NCI-H446 treated with DMSO at 0.1 percent for 48 hours (cell line): ENCODE results near the gene SLC35B2.

Experiments
- DNase-seq: peaks from one replicate; lab custom pipeline; 2025; lab: John Stamatoyannopoulos, UW

Gene SLC35B2

DNA sequence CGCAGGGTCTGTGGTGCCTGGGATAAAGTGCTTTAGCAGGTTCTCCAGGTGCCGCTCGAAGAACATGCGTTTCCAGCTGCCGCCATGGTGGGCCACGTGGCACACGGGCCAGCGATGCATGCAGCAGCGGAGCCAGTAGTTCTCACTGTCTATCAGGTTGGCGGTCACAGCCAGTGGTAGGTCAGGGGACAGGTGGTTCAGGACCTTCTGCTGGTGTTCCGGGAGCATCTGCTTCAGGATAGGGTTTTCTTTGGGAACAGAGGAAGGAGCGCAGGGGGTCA lies 28.9 kb upstream of the SLC35B2 start:
- DNase-seq, result no peak

DNA sequence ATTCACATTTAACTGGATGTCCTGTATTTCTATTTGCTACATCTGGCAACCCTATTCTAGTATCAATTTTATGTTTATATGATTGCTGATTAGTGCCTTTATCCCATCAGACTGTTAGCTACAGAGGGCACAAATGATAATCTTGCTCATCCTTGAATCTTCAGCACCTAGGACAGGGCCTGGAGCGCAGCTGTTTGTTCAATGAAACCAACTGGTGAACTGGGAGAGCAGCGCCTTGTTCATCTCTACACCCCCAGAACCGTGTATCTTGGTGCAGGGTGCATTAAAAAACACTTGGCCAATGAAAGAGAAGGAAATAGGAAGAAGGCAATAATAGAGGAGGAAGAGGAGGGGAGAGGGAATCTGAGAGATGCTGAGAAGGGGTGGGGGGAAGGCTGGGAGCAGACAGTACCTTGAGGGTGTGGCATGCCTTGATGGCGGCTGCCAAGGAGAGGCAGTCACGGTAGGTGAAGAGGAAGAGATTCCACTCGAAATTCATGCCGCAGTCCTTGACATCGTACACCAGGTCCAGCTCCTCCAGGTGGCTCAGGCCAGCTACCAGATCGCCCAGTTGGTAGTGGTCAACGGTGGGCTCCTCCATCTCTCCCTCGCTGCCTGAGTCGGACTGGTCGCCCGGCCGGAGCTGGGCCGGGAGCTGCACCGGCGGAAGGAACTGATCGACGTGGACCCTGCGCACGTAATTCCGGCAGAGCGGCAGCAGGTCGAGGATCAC lies 28.4 kb upstream of the SLC35B2 start:
- no peak for DNase-seq

DNA sequence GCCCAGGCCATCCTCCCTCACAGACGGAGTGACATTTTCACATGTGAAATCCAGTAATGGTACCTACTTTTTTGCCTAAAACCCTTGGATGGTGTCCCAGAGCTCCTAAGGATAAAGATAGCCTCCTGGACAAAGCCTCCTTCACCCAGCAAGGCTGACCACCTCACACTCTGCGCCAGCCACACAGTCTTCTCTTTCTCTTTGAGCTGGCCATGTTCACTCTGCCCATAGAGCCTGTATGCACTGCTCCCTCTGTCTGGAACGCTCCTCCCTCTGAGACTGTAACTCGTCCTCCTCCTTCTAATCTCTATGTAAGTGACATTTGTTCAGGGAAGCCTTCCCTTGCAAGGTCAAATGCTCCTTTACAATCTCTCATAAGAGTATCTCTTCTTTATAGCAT lies 27.5 kb upstream of the SLC35B2 start:
- DNase-seq, result no peak

DNA sequence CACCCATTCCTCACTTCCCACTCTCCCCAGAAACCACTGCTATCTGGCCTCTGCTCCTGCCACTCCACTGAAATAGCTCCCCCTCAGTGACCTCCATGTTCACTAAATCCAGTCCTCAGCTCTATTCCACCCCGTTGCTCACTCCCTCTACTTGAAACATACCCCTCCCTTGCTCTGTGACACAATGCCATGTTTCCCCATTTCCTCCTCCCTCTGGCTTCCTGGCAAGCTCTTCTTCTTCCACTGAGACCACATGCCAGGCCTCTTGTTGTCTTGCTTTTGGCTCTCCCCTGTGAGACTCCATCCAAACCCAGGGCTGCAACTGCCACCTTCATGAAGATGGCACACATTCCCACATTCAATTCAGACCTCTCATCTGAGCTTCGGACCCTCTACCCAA lies 26.8 kb upstream of the SLC35B2 start:
- peak; percentile 38 for DNase-seq

DNA sequence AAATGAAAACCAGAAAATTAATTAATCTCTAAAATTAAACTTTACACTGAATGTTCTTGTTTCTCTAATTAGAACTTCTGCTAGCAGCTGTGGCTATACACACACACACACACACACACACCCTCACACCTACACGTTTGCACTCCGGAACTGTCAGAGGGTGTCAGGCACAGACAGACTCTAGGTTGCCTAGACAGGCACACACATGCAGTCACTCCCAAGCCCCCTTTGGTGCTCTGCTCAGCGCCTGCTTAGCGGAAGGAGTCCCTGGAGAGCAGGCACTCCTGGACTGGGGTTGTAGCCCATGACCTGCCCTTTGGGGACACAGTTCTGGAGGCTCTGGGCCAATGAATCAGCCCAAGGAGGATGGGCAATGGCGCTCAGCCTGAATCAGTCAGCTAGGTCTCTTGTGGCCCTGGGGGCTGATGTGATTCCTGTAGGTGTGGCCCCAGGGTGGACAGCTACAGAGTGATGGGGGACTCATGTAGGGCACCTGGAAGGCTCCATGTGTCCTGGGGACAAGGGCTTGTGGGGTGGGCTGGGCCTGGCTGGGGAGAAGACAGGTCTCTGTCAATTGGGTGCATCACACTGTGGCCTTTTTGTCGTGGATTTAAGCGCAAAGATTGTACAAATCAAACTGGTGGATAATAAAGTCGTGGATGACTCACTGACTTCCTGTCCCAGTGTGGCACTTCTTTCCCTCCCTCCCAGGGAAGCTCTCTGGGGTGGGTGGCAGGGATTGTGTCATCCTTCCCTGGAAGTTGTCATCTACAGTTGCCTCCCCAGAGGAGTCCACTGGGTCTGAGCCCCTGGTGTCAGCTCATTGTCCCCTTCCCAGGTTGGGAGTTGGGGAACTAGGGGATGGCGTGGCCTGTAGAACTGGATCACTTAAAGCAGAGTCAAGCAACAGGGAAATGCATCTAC lies 21.7 kb upstream of the SLC35B2 start:
- DNase-seq, result no peak

DNA sequence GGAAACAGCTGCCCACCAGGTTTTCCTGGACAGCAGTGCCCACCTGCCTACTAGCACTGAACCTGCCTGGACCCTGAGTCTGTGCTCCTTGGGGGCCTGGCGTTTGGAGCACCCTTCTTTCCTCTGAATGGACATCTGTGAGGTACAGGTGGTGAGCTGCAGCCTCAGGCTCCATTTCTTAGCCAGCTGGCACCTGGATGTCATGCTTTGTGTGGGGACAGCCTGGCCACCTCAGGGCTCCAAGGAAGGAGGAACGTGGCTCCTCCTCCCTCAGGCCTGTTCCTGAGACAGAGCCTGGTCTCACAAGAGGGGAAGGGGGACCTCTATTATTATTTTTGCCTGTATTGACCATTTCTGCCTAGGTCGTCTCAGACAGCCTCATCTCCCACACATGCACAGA lies 21.0 kb upstream of the SLC35B2 start:
- DNase-seq, result no peak

DNA sequence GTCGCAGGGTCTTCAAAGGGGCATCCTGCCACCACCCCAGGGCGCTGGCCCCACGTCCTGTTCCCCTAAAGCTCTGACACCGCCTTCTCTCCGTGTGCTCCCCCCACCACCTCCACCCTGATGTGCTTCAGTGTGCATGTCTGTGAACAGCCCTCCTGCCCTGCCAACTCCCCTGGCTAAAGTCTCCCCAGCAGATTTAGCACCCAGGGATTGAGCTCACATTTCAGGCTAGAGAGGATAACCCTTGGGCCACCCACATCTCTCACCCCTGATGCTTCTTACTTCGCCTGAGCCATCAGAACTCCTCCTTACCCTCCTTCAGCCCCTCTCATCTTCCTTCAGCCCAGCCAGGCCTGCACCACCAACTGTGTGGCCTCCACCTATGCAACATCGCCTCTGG lies 20.4 kb upstream of the SLC35B2 start:
- DNase-seq, result no peak

DNA sequence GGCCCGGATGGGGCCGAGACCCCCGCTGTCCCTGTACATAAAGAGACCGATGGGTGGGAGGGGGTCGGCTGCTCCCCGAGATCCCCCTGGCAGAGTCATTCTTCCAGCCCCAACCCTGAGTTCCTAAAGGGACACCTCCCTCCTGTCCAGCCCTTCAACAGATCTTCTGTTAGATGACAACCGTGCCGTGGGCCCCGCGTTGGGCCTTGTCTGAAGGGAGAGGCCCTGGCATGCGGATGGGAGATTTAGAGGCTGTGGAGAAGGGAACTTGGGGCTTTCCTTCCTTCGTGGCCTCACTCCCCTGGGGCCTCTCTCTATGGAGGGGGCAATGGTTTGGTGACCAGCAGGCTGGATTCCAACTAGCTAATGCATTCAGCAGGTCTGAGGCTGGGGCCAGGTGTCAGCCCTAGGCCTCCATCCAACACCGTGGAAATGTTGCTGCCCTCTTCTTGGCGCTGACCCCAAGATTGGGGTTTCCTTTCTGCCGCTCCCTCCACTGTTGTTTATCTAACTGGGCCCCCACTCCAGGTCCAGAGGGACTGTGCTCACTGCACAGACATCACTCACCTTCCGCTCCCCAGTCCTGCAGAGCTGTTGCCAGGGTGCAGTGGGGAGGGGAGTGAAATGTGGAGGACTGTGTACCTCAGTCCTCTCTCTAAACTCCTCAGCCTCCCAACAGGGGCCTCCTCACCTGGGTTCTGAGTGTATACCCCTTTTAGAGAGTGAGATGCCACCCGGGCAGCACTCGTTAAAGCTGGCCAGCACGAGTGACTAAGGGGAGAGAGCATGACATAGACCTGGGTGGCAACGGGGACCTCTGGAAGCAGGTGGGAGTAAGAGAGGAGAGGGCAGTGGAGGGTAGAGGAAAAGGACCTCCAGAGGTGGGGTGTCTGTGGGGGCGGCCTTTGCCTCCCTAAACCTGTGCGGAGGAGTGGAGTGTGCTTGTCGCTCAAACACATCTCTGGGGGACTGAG lies 19.6 kb upstream of the SLC35B2 start:
- DNase-seq, result no peak

DNA sequence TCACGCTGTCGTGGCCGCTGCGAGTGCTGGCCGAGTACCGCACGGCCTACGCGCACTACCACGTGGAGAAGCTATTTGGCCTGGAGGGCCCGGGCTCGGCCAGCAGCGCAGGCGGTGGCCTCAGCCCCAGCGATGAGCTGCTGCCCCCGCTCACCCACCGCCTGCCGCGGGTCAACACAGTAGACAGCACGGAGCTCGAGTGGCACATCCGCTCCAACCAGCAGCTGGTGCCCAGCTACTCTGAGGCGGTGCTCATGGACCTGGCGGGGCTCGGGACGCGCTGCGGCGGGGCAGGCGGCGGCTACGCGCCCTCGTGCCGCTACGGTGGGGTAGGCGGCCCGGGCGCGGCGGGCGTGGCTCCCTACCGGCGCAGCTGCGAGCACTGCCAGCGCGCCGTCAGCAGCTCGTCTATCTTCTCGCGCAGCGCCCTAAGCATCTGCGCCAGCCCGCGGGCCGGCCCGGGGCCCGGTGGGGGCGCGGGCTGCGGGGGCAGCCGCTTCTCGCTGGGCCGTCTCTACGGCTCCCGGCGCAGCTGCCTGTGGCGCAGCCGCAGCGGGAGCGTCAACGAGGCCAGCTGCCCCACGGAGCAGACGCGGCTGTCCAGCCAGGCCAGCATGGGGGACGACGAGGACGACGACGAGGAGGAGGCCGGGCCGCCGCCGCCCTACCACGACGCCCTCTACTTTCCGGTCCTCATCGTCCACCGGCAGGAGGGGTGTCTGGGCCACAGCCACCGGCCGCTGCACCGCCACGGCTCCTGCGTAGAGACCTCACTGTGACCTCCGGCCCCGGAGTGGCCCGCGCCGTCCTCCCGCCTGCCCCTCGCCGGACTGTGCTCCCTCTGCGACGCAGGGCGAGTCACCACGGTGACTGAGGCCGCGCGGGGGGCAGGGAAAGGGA lies 18.7 kb upstream of the SLC35B2 start:
- DNase-seq, result no peak

DNA sequence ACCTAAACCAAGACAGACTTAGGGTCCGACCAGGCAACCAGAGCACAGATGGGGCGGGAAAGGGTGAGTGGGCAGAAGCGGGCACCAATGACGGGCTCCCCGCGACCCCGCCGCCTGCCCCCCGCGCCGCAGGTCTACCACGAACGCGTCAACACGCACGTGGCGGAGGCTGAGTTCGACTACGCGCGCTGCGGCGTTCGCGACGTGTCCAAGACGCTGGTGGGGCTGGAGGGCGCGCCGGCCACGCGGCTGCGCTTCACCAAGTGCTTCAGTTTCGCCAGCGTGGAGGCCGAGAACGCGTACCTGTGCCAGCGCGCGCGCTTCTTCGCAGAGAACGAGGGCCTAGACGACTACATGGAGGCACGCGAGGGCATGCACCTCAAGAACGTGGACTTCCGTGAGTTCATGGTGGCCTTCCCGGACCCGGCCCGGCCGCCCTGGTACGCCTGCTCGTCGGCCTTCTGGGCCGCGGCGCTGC lies 18.0 kb upstream of the SLC35B2 start:
- DNase-seq, result no peak

DNA sequence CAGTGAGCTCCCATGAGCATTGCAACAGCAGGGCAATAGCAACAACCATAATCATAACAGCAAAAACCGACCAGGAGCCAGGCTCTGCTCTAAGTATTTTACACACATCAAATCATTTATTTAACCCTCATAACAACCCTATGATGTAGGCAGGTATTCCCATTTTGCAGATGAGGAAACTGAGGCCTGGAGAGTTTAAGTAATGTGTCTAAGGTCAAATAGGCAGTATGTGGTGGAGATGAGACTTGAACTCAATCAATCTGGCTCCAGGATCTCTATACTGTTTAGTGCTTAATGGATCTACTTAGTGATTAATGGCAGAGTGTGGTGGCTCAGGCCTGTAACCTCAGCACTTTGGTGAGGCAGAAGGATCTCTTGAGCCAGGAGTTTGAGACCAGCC lies 16.3 kb upstream of the SLC35B2 start:
- no peak for DNase-seq

DNA sequence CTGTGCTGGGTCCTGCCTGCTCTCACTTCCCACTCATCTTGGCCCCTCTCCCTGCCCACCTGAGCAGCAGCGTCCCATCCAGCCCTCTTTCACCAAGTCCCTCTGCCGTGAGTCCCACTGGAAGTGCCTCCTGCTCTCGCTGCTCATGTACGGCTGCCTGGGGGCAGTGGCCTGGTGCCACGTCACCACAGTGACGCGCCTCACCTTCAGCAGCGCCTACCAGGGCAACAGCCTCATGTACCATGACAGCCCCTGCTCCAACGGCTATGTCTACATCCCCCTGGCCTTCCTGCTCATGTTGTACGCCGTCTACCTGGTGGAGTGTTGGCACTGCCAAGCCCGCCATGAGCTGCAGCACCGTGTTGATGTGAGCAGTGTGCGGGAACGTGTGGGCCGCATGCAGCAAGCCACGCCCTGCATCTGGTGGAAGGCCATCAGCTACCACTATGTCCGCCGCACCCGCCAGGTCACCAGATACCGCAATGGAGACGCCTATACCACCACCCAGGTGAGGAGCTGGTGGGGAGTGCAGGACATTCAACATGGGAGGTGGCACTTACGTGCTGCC lies 15.8 kb upstream of the SLC35B2 start:
- DNase-seq, result no peak

DNA sequence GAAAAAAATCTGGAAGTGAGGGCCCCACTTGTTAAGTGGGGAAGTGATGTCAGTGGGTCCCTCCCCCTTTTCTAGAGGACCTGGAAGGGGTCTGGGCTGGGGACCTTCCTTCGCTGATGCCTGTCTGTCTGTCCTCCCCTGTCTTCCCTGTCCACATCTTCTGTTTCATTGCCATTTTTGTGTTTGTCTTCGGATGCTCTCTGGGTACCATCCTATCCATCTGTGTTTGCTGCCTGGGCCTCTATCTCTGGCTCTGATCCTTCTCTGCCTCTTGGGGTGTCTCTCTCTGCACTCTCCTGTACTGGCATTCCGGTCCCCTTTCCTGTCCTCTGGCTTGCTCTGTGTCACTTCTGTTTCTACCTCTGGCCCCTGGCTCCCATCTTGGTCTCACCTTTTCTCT lies 15.2 kb upstream of the SLC35B2 start:
- DNase-seq, result no peak

DNA sequence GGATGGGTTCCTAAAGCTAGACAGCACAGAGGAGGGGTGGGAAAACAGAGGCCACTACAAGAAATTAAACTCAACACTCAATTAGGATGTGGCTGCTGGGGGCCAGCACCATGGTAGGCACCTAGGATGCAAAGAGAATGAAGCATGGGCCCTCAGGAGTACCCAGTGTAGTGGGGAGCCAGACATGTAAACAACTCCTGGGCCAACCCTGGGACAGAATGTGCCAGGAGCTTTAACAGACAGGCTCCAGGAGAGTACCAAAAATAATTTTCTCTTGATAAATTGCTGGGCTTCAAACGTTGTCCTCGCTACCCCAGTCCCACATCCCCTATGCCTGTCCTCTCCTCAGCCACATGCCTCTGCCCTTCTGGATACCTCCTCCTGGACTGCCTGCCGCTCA lies 14.6 kb upstream of the SLC35B2 start:
- DNase-seq, result no peak

DNA sequence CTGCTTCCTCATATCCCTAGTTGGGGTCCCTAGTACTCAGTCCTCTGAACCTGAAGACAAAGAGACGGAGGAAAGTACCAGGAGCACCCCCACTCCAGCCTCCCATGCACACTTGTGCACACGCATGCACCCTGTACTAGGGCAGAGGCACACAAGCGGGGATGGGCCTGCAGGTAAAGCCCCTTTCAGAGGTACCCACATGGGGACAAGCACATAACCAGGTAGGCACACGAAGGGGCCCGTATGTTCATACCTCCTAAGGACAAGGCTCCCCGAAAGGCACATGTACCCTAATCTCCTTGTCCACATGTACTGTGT lies 14.0 kb upstream of the SLC35B2 start:
- no peak for DNase-seq

DNA sequence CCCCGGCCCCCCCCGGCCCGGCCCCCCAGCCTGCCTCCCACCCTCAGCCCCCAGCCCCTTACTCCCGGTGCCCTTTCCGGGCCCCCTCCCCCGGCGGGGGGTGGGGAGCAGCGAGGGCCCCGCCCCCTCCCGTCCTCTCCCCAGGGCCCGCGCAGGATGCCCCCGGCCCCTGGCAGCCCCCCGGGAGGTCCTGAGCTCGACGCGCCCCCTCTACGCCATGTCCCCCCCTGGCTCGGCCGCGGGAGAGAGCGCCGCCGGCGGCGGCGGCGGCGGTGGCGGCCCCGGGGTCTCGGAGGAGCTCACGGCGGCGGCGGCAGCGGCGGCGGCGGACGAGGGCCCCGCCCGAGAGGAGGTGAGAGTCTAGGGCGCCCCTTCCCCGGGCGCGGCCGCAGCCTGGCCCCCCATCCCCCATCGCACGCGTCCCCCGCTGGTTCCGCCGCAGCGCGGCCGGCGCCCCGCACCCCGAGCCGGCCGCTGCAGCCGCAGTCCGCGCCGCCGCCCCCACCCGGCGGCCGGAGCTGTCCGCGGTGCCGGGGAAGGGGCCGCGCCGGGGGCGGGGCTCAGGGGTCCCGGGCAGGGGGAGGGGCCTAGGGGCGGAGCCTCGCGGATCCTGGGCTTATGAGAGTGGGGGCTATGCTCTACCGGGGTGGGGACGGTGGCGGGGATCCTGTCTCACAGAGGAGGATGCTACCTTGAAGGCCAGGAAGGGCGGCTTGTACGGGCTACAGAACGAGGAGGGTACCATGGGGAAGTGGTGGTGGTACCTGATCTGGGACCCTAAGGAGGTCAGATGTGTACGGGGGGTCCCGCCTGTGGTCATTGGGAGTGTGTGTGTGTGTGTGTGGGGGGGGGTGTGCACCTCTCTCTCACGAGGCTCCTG lies 13.4 kb upstream of the SLC35B2 start:
- DNase-seq, result no peak

DNA sequence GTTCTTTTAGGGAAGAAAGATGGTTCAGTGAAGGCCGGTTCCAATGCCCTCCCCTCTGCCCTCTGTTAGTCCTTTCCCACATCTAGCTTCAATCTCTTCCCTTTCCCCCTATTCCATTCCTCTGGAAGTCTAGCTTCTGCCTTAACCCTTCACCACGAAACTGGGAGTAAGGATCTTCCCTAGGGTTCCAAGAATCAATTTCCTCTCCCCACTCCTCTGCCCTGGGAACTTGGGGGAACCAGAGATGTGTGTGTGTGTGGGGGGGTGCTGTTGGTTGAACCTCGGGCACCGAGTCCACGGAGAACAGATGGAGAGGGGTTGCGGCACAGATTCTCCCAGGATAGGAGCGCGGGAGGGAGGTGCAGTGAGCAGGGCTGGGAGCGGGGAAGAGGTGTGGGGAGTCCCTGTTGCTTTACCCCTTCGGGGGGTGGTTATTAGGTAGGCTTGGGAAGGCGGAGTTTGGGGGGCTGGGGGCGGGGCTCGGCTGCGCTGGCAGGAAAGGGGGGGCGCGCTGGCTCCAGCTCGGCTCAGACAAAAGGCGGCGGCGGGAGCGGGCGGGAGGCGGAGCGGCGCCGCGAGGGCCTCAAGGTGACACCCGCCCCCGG lies 12.7 kb upstream of the SLC35B2 start, which contains the start of gene TMEM151B:
Gene TMEM151B (plus strand): TSS at position 530 of the 605 bp plus-strand sequence. CDS start 293 bp downstream, outside the sequence.
- DNase-seq, result no peak

DNA sequence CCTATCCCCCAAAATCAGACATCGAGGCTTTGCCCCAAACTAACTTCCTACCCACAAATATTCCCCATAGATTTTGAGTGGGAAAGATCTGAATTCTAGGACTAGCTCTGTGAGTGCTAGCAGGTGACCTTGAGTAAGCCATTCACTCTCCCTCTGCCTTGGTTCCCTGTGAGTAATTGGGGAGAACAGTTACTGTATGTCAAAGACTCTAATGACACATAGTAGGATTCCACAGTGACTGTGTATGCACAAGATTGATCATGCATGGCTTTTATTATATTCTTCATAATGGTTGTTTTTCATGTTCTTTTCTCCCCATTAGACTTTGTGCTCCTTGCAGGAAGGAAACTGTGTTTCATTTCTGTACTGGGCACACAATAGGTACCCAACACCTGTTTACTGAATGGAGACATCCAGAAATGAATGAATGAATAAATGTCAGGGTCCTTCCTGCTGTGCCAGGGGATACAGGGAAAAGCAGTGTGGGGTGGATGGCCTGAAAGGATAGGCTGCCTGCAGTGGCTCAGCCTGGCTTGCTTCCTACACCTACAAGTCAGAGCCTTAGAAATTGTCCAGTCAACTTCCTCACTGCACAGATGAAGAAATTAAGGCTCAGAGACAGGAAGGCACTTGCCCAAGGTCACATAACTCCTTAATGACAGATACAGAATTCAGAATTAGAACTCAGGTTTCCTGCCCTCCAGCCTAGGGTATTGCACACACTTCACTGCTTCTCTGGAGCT lies 12.0 kb upstream of the SLC35B2 start:
- no peak for DNase-seq
